SK-N-SH treated with all-trans-retinoic acid at 6 μM for 48 hours (cell line): ENCODE results near the gene MYCBPAP.

ENCODE experiments used
- ISL1 ChIP-seq: fragments of 250-450 bp; sonication (Bioruptor Pico); IDR thresholded peaks from 2 replicates; pipeline ENCODE4 v2.1.2; 2022; ENCODE audit warnings: mild to moderate bottlenecking, moderate library complexity
- TCF4 ChIP-seq: fragments of 250-450 bp; sonication (Bioruptor Pico); IDR thresholded peaks from 2 replicates; pipeline ENCODE4 v1.8.0; 2021; ENCODE audit warnings: mild to moderate bottlenecking, moderate library complexity, borderline replicate concordance
- ZFP3 ChIP-seq: fragments of 250-450 bp; sonication (Bioruptor Pico); IDR thresholded peaks from 2 replicates; pipeline ENCODE4 v1.5.0; 2020; ENCODE audit warnings: mild to moderate bottlenecking, moderate library complexity
- ZFP30 ChIP-seq: fragments of 450-650 bp; formaldehyde crosslinking; IDR thresholded peaks from 2 replicates; pipeline ENCODE4 v1.5.0; 2022; ENCODE audit warnings: mild to moderate bottlenecking, moderate library complexity
- TF ChIP-seq, protein P1 (sequence below): fragments of 250-450 bp; sonication (Bioruptor Pico); IDR thresholded peaks from 2 replicates; pipeline ENCODE4 v1.5.0; 2020; ENCODE audit warnings: mild to moderate bottlenecking, moderate library complexity

DNA sequence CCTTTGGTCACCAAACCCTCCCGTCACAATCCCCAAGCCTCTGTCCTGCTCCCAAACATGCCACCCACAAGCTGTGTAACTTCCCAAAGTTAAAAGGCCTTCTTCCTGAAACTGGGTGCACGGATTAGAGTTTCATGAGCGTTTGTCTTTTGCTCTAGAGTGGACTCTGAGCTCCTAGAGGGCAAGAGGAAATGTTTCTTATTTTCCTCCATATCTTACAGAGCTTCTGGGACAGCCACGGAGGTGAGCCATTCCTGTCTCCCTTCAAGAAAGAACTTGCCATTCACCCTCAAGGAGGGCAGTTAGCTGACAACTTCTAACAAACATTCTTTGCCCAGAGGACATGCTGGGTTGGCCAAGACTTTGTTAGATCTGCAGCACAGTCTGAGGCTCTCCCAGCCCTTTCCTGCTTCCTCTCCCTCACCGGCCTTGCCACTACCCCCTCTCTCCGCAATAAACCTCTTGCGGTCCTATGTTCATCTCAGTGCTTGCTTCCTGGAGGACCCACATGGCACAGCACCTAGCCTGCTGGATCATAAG, 2.6 kb upstream of the MYCBPAP start:
- TF ChIP-seq ISL1 (CRISPR knock-in tag): no peak
- TF ChIP-seq, protein P1, sequence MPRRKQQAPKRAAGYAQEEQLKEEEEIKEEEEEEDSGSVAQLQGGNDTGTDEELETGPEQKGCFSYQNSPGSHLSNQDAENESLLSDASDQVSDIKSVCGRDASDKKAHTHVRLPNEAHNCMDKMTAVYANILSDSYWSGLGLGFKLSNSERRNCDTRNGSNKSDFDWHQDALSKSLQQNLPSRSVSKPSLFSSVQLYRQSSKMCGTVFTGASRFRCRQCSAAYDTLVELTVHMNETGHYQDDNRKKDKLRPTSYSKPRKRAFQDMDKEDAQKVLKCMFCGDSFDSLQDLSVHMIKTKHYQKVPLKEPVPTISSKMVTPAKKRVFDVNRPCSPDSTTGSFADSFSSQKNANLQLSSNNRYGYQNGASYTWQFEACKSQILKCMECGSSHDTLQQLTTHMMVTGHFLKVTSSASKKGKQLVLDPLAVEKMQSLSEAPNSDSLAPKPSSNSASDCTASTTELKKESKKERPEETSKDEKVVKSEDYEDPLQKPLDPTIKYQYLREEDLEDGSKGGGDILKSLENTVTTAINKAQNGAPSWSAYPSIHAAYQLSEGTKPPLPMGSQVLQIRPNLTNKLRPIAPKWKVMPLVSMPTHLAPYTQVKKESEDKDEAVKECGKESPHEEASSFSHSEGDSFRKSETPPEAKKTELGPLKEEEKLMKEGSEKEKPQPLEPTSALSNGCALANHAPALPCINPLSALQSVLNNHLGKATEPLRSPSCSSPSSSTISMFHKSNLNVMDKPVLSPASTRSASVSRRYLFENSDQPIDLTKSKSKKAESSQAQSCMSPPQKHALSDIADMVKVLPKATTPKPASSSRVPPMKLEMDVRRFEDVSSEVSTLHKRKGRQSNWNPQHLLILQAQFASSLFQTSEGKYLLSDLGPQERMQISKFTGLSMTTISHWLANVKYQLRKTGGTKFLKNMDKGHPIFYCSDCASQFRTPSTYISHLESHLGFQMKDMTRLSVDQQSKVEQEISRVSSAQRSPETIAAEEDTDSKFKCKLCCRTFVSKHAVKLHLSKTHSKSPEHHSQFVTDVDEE (CRISPR knock-in tag): no peak
- no peak for TF ChIP-seq ZFP3 (CRISPR knock-in tag)
- no peak for TF ChIP-seq TCF4
- no peak for TF ChIP-seq ZFP30 (CRISPR knock-in tag)
